GM23338 (cell line): ENCODE measurements around the gene TBRG4. TPM values are rescaled to one million over a fixed set of nuclear protein-coding genes. Genes with fewer than 3 reads are reported as not detected.

Experiments used
- ATAC-seq: fragments of 200-7000 bp; cut with Tn5 transposase; 3 replicates; pipeline ENCODE4 v1.9.1; 2020
- DNase-seq: peaks from one replicate; pipeline ENCODE4 v3.0.0-alpha.2; 2015; ENCODE audit warnings: low spot score
- H2AFZ ChIP-seq: fragments of 200-600 bp; sonication (generic); 2 replicates; pipeline ENCODE4 v1.8.0; 2016; ENCODE audit warnings: antibody characterized with exemption, mild to moderate bottlenecking, moderate library complexity
- H3F3A ChIP-seq: fragments of 200-600 bp; sonication (generic); replicated peaks from 2 replicates; pipeline ENCODE4 v1.8.0; 2017; ENCODE audit warnings: antibody characterized with exemption, mixed run types, low read depth
- H3K27ac ChIP-seq: fragments of 200-600 bp; sonication (generic); 2 replicates; pipeline ENCODE4 v1.6.1; 2016; ENCODE audit warnings: low read depth
- H3K27me3 ChIP-seq: fragments of 200-600 bp; sonication (generic); 2 replicates; pipeline ENCODE4 v1.8.0; 2016; ENCODE audit warnings: mild to moderate bottlenecking, mixed run types, moderate library complexity; ENCODE audit not compliant: insufficient read depth
- H3K36me3 ChIP-seq: fragments of 200-600 bp; sonication (generic); 2 replicates; pipeline ENCODE4 v1.8.0; 2016; ENCODE audit warnings: mild to moderate bottlenecking; ENCODE audit not compliant: insufficient read depth
- H3K4me1 ChIP-seq: fragments of 200-600 bp; sonication (generic); 2 replicates; pipeline ENCODE4 v1.8.0; 2016; ENCODE audit warnings: mild to moderate bottlenecking, moderate library complexity; ENCODE audit not compliant: insufficient read depth
- H3K4me2 ChIP-seq: fragments of 200-600 bp; sonication (generic); 2 replicates; pipeline ENCODE4 v1.7.1; 2017; ENCODE audit warnings: mixed run types
- H3K4me3 ChIP-seq: fragments of 200-600 bp; sonication (generic); 2 replicates; pipeline ENCODE4 v1.6.1; 2016; ENCODE audit warnings: mixed run types
- H3K79me2 ChIP-seq: fragments of 200-600 bp; sonication (generic); replicated peaks from 2 replicates; pipeline ENCODE4 v1.8.0; 2017; ENCODE audit warnings: mild to moderate bottlenecking; ENCODE audit not compliant: insufficient read depth
- H3K9me2 ChIP-seq: fragments of 200-600 bp; sonication (generic); 2 replicates; pipeline ENCODE4 v1.8.0; 2017; ENCODE audit not compliant: insufficient read depth
- H4K20me1 ChIP-seq: fragments of 200-600 bp; sonication (generic); replicated peaks from 2 replicates; pipeline ENCODE4 v1.8.0; 2017; ENCODE audit warnings: mild to moderate bottlenecking; ENCODE audit not compliant: insufficient read depth
- H3K27ac Mint-ChIP-seq: 2 replicates; pipeline ENCODE4 v1.8.0; 2020; ENCODE audit warnings: inconsistent platforms, mild to moderate bottlenecking, moderate library complexity, mixed read lengths
- H3K27me3 Mint-ChIP-seq: 3 replicates; pipeline ENCODE4 v1.8.0; 2022; ENCODE audit warnings: low read depth, mild to moderate bottlenecking, moderate library complexity, mixed read lengths, inconsistent platforms; ENCODE audit not compliant: insufficient read depth, poor library complexity
- H3K36me3 Mint-ChIP-seq: 3 replicates; pipeline ENCODE4 v1.8.0; 2021; ENCODE audit warnings: low read depth, mild to moderate bottlenecking, inconsistent platforms, moderate library complexity, mixed read lengths
- H3K4me1 Mint-ChIP-seq: 3 replicates; pipeline ENCODE4 v1.8.0; 2020; ENCODE audit warnings: mild to moderate bottlenecking, inconsistent platforms, mixed read lengths
- H3K4me3 Mint-ChIP-seq: 3 replicates; pipeline ENCODE4 v1.8.0; 2021; ENCODE audit warnings: moderate library complexity, mild to moderate bottlenecking, inconsistent platforms, mixed read lengths
- H3K9me3 Mint-ChIP-seq: 3 replicates; pipeline ENCODE4 v1.8.0; 2020; ENCODE audit warnings: moderate library complexity, mild to moderate bottlenecking, inconsistent platforms, mixed read lengths
- EZH2phosphoT487 ChIP-seq: fragments of 200-600 bp; sonication (generic); IDR thresholded peaks from one replicate; pipeline ENCODE4 v1.8.1; 2018; ENCODE audit warnings: antibody characterized with exemption; ENCODE audit not compliant: unreplicated experiment
- POLR2AphosphoS5 ChIP-seq: IDR thresholded peaks from 2 replicates; pipeline ENCODE4 v1.6.1; 2016; ENCODE audit warnings: antibody characterized with exemption, low read depth
- polyA plus RNA-seq: library from polyadenylated mRNA; unstranded; fragments of >200 nt; fragmentation: Nextera tagmentation; extraction: Ambion mirVana; gene quantifications from 2 replicates; pipeline ENCODE4 v1.2.1, GENCODE V29; 2016
- total RNA-seq: library from RNA; depleted of rRNA; stranded (reverse); fragments of >200 nt; shearing (Covaris generic); gene quantifications from 2 replicates; pipeline ENCODE4 v1.2.3, GENCODE V29; 2014
- TF ChIP-seq, protein P1 (sequence below), 2 experiments: fragments of 200-600 bp in 1 of 2; sonication (generic) in 1 of 2; conservative IDR thresholded peaks; 2 replicates each; pipeline versions ENCODE4 v1.5.1 to v1.6.1; 2016 to 2017; ENCODE audit warnings: antibody characterized with exemption in 2 of 2, low read depth in 2 of 2, mild to moderate bottlenecking in 2 of 2, moderate library complexity in 1 of 2
- TF ChIP-seq, protein P2 (sequence below): IDR thresholded peaks from one replicate; pipeline ENCODE4 v1.6.1; 2018; ENCODE audit warnings: antibody characterized with exemption; ENCODE audit not compliant: unreplicated experiment

Gene TBRG4
- total and polyA plus RNA-seq, 2 experiments from 2014 or later = 72.5 to 162 TPM

DNA sequence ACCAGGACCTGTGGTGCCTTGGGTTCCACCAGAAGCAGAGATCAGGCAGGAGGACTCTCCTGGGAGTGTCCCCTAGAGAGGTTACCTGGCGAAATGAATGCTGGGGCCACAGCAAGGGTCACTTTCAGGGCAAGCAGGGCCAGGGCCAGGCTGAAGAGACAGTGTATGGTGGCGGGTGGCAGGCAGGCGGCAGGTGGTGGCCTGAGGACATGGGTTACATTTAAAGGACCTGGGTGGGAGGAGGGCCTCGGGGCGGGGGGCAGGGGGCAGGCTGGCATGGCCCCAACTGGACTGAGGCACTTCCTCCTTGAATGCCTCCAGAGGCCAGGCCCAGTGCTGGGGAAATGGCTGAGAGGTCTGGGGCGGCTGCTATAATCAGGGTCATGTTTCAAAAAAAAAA lies 14.7 kb upstream of the TBRG4 start (continued):
- TF ChIP-seq EZH2phosphoT487 (no peak), POLR2AphosphoS5 (no peak)
- TF ChIP-seq, protein P1, sequence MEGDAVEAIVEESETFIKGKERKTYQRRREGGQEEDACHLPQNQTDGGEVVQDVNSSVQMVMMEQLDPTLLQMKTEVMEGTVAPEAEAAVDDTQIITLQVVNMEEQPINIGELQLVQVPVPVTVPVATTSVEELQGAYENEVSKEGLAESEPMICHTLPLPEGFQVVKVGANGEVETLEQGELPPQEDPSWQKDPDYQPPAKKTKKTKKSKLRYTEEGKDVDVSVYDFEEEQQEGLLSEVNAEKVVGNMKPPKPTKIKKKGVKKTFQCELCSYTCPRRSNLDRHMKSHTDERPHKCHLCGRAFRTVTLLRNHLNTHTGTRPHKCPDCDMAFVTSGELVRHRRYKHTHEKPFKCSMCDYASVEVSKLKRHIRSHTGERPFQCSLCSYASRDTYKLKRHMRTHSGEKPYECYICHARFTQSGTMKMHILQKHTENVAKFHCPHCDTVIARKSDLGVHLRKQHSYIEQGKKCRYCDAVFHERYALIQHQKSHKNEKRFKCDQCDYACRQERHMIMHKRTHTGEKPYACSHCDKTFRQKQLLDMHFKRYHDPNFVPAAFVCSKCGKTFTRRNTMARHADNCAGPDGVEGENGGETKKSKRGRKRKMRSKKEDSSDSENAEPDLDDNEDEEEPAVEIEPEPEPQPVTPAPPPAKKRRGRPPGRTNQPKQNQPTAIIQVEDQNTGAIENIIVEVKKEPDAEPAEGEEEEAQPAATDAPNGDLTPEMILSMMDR (conservative IDR thresholded peaks at IDR 0.05; ENCODE audit: low read depth in 2 of 2) = no peak
- TF ChIP-seq, protein P2, sequence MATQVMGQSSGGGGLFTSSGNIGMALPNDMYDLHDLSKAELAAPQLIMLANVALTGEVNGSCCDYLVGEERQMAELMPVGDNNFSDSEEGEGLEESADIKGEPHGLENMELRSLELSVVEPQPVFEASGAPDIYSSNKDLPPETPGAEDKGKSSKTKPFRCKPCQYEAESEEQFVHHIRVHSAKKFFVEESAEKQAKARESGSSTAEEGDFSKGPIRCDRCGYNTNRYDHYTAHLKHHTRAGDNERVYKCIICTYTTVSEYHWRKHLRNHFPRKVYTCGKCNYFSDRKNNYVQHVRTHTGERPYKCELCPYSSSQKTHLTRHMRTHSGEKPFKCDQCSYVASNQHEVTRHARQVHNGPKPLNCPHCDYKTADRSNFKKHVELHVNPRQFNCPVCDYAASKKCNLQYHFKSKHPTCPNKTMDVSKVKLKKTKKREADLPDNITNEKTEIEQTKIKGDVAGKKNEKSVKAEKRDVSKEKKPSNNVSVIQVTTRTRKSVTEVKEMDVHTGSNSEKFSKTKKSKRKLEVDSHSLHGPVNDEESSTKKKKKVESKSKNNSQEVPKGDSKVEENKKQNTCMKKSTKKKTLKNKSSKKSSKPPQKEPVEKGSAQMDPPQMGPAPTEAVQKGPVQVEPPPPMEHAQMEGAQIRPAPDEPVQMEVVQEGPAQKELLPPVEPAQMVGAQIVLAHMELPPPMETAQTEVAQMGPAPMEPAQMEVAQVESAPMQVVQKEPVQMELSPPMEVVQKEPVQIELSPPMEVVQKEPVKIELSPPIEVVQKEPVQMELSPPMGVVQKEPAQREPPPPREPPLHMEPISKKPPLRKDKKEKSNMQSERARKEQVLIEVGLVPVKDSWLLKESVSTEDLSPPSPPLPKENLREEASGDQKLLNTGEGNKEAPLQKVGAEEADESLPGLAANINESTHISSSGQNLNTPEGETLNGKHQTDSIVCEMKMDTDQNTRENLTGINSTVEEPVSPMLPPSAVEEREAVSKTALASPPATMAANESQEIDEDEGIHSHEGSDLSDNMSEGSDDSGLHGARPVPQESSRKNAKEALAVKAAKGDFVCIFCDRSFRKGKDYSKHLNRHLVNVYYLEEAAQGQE = no peak

DNA sequence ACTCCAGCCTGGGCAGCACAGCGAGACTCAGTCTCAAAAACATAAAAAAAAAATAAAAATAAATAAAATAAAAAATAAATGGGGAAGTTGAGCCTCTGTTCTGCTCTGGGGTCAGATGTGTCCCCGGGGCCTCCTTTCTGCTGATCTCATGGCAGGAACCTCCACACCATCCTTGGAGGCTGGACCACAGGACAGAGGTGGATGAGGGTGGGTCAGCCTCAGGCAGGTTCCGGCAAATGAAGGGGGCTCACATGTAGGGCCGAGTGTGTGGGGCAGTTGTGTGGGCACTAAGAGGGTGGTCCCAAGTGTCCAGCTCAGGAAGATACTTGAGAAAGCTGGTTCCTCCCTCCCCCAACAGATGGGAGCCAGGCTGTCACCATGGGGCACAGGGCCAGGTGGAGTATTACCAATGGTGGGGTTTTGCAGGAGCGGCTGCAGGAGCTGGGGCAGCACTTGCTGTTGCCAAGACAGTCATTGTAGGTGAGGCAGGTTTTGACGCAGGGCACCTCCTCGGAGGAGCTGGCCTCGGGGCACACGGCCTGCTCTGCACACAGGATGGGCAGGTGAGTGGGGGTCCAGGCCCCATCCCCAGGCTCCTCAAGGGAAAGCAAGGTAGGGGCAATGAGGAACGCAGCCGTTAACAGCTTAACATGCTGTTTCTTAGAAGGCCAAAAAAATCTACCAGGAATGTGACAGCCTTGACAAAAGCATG lies 13.9 kb upstream of the TBRG4 start:
- Mint-ChIP-seq H3K4me3 (no peak overlapping the region), H3K4me1 (peaks cover 19% of the 10 kb centered on the region; the same call in 2 of the 3 replicates)
- TF ChIP-seq, protein P2 = no peak

More for the DNA sequence above, 13.9 kb upstream of the TBRG4 start:
- ATAC-seq = no peak
- H4K20me1 ChIP-seq = no peaks in the 10 kb centered on the region
- no peak overlapping the region for H3K27ac ChIP-seq
- no peak for DNase-seq
- no peaks in the 10 kb centered on the region for H3K36me3 ChIP-seq
- Mint-ChIP-seq H3K27ac (no peak overlapping the region; the same call in 1 of the 2 replicates), H3K9me3 (no peaks in the 10 kb centered on the region), H3K27me3 (peaks cover 5% of the 10 kb centered on the region), H3K36me3 (no peaks in the 10 kb centered on the region)
- H3K4me2 ChIP-seq = no peak overlapping the region
- no peaks in the 10 kb centered on the region for H3K9me2 ChIP-seq
- no peaks in the 10 kb centered on the region; the same call in 1 of the 2 replicates for H3F3A ChIP-seq
- H3K4me3 ChIP-seq = no peak overlapping the region
- H3K27me3 ChIP-seq = no peaks in the 10 kb centered on the region
- peaks cover 10% of the 10 kb centered on the region; the same call in 1 of the 2 replicates for H3K4me1 ChIP-seq
- H2AFZ ChIP-seq = no peak overlapping the region
- H3K79me2 ChIP-seq = no peaks in the 10 kb centered on the region
